MV-4-11 (cell line): ENCODE data around the gene GRID2.
"Not testable (repeated sequence)": the region's sequence is repeated elsewhere in the genome, so short reads cannot be mapped to it uniquely, and the experiment has no call there.

Experiments used
- DNase-seq: peaks from one replicate; lab custom pipeline; 2025; lab: John Stamatoyannopoulos, UW

GRID2 gene

DNA sequence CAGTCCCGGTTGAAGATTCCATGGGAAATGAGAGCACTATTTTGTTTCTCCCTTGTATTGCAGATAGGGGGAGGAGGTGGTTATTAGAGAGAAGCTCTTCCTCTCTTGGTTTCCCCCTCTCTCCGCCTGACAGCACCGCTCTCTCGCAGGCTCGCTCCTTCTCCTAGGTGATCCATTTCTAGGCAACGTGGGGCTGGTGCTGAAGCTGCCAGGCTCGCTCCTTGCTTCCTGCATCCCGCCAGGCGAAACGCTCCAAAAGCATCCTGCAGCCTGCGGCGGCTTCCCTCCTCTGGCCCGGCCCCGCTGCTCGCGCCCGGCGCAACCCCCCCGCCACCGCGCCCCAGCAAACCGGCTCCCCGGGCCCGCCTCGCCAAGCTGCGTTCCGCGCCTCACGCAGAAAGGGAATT lies at the start of gene GRID2:
Gene GRID2 (plus strand): TSS at position 346 of the 407 bp plus-strand sequence.
- DNase-seq: no peak

DNA sequence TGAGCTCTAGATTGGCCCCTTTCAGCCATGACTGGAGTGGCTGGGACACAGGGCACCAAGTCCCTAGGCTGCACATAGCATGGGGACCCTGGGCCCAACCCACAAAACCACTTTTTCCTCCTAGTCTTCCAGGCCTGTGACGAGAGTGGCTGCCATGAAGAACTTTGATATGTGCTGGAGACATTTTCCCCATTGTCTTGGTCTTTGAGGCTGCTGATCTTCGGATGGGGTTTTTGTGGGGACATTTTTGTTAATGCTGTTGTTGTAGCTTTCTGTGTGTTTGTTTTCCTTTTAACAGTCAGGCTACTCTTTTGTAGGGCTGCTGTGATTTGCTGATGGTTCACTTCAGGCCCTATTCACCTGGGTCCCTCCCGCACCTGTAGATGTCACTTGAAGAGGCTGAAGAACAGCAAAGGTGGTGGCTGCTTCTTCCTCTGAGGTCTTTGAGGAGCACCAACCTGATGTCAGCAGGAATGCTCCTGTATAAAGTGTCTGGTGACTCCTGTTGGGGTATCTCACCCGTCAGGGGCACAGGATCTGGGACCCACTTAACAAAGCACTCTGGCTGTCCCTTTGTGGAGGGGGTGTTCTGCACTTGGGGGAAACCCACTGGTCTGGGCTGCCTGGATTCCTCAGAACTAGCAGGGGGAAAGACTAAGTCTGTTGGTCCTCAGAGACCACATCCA lies 49.6 kb upstream of the GRID2 start:
- no peak for DNase-seq

DNA sequence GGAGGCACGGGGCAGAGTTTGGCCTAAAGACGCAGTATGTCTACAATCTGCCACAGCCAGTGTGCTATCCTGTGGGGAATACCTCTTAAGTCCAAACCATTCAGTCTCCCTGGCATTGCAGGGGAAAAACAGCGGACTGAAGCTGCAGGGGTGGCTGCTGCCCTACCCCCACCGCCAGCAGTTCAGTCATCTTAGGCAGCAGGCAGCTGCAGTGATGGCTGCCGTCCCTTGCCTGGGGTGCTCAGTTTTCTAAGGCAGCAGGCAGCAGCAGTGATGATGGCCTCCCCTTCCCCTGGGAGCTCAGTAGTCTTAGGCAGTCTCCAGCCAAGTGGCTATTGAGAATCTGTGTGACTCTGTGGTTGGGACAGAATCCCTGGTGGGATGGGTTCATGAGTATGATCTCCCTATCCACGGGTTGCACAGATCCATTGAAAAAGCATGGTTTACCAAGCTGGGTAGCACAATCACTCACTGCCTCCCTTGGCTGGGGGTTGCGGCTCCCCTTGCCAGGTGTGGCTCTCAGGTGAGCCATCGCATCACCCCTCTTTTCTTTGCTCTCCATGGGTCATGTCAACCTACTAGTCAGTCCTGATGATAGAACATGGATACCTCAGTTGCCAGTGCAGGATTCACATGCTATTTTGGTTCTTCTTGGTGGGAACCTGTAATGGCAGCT lies 48.9 kb upstream of the GRID2 start:
- DNase-seq: no peak

DNA sequence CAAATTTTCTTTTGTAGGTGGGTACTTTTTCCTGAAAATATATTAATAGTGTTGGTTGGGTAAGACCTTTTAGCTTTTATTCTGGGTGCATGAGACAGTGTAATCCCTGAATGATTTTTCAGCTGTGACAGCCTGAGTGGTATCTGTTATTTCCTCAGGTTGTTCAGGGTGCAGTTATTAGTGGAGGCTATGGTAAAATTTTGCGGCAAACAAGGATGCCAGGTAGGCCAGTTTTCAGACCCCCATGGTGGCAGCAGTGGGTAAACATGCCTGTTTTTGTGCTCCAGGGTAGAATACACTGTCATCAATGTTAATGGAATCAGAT lies 47.9 kb upstream of the GRID2 start:
- DNase-seq: no peak

DNA sequence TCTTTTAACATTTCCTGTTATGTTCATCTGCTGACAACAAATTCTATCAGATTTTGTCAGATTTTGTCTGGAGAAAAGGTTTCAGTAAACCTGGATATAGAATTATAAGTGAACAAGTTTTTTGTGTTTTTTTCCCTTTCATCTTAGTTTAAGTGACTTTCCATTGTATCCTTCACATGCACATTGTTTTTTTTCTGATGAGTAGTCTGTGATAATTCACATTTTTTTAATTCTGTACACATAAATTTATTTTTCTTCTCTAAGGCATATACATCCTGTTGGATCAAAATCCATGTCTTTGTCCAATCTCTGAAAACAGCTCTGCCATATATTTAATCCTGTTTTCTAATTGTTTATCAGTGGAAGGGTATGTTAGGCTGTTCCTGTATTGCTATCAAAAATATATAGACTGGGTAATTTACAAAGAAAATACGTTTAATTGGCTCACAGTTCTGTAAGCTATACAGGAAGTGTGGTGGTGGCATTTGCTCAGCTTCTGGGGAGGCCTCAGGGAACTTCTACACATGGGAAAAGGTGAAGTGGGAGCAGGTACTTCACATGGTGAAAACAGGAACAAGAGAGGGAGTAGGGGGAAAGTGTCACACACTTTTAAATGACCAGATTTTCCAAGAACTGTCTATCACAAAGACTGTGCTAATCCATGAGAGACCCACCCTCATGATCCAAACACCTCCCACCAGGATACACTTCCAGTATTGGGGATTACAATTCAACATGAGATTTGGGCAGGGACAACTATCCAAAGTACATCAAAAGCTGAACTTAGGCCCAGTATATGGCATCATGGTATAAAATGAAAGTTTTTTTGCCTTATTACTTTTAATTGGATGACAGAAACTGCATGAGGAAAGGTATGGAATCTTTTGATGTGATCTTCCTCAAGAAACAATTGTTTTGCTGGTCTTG lies 45.6 kb upstream of the GRID2 start:
- DNase-seq: no peak

DNA sequence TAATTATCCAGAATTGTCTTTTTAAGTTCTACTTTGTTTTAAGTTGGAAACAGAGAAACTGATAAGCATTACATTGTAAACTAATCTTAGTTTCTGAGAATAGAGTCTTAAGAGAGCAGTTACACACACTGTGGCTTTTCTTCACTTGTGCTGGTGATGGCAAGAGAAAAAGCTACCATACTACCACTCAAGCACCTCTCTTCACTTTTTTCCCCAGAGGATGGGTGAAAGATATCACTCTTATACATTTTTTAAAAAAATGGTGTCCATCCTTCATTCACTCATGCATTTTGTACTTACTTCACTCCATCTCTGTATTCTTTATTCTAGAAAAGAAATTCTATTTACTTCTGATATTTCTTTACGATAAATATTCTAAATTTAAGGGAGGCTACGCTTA lies 42.5 kb upstream of the GRID2 start:
- no peak for DNase-seq

DNA sequence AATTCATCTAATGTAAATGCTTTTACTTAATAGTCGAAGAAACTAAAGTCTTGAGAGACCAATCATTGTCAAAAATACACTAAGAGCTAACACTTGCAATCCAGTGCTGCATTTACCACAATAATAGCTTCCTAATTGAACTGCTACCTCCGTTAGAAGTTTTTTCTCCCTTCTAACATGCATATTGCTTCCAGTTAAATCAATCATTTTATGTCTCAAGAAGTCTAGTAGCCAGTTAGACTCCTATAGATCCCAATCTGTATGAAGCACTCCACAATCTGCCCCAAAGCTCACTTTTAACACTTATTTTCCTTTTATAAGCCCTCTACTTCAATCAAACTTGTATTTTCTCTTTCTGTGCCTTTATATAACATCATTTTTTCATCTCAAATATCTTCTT lies 41.4 kb upstream of the GRID2 start:
- DNase-seq: no peak

DNA sequence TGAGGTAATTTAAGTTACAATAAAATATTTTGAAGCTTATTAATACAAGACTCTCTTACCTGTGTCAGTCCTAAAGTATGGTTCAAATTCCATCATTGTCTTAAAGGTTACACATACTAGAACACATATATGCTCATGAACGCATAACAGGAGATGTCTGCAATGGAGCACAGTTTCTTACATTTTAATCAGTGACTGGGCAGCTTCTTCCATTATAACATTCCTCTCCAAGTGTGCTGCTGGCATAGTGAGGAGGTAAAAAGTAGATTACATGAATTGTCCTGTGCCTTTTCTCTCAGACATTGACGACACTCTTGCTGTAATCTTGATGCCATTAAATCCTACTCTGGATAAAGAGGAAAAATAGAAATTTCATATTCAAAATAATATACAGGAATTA lies 40.8 kb upstream of the GRID2 start:
- no peak for DNase-seq

DNA sequence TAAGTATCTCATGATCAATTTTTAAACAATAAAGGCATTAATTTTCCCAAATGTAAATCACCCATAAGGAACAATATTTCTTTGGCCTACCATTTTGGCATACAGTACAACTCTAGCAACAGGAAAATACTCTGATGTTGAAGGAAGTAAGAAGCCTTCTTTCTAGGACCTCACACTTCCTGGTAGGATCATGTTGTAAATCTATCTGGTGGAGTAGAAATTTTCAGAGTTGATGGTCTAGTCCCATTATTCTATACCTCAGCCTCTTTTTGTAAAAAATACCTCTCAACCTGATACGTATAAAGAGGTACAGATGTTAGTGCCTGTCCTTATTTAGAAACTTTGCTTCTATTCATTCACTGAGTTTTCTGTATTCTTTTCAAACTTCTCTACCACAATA lies 40.2 kb upstream of the GRID2 start:
- DNase-seq: no peak

DNA sequence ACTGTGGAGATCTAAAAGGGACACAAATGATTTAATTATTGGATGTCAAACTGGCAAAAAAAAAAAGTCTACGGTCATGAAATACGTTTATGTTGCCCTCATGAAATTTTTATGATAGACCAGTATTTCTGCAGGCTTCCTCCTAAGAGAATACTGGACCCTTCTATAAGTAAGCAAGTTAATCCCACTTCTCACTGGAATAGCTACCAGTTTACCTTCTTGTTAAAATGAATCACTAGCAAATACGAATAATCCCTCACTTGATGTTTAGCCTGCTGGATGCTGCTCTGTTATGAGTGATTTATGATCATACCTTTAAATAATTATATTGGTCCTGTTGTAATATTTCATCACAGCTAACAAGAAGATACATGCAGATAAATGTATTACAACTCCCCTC lies 39.6 kb upstream of the GRID2 start:
- DNase-seq: no peak

DNA sequence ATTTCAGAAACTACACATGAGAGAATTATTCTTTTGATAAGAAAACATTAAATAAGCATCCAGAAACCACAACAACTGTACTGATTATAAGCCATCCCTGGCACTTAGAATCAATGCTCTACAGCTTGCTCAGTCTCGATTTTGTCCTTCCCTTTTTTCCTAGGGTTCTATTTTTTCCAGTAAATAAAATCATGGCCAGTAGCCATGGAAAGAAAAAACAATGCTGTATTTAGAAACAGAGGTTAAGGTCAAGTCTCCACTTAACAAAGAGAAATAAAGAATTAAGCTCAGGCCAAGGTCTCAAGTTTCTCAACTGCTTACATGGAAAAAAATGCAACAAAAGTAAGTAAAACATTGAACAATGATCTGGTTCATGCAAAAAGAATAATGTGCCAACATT lies 38.7 kb upstream of the GRID2 start:
- no peak for DNase-seq

DNA sequence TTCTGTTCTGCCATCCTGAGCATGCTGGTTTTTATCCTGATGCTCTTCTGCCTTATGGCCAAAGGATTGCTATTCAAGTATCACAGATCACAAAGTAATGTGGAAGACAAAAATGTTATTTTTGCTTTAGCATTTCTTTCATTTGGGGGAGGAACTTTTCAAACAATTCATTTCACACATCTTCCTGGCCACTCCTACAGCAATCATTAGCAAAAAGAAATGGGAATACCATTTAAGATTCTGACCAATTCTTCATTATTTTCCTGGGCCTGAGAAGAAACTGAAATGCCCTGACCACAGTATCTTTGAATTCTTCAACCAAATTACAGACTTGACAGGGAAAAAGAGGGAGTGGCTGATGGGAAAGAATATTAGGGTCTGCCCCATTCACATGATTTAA lies 38.0 kb upstream of the GRID2 start:
- DNase-seq: no peak

DNA sequence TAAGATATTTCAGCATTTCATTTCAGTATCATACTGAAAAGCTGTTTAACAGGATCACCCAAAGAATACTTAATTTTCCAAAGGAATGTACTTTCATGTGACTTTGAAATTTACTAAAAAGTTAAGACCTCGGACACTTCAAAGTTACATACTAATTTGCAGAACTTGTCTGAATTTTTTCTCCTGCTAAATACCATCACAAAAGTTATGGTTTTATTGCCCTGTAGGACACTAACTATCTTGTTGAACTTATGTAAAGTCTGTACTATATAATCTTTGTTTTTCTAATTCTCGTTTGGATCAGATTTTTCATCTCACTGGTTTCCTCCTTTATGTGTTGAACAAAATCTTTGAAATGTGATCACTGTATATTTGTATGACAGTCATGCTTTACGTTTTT lies 37.2 kb upstream of the GRID2 start:
- no peak for DNase-seq

DNA sequence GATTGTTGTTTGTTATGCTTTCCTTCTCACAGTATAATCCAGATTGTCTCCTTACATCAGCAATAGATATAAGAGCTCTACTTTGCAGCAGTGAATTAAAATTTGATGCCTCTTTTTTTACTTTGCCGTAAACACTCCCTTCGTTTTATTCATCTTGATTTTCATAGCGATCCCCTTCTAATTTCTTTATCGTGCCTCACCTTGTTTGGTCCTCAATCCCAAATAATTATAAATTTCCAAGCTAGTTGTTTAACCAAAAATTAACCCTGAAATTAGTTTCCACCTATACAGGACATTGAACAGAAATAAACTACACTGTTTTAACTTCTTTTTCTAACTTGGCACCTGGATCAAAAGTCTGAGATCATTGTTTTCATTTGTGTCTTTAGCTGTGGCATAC lies 35.1 kb upstream of the GRID2 start:
- DNase-seq: no peak

DNA sequence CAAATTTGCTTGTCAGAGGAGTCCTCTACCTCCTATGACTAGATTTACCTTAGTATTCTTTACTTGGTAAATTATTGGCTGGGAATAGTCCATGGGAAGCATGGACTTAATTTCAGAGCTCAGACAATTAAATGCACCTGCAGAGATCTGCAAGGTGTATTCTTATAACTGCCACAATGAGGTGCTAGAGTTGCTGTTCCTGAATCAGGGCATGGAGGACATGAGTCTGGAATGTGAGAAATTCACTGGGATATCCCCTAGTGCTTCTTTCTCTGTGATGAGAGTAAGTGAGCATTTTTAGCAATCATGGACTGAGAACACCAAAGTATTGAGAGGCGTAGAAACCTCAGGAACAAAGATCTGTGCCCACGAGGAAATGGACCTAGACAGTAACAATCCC lies 32.9 kb upstream of the GRID2 start:
- DNase-seq: no peak

DNA sequence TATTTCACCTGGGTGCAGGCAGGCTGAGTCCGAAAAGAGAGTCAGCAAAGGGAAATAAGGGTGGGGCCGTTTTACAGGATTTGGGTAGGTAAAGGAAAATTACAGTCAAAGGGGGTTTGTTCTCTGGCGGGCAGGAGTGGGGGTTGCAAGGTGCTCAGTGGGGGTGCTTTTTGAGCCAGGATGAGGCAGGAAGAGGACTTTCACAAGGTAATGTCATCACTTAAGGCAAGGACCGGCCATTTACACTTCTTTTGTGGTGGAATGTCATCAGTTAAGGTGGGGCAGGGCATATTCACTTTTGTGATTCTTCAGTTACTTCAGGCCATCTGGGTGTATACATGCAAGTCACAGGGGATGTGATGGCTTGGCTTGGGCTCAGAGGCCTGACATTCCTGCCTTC lies 32.2 kb upstream of the GRID2 start:
- not testable (repeated sequence) for DNase-seq

DNA sequence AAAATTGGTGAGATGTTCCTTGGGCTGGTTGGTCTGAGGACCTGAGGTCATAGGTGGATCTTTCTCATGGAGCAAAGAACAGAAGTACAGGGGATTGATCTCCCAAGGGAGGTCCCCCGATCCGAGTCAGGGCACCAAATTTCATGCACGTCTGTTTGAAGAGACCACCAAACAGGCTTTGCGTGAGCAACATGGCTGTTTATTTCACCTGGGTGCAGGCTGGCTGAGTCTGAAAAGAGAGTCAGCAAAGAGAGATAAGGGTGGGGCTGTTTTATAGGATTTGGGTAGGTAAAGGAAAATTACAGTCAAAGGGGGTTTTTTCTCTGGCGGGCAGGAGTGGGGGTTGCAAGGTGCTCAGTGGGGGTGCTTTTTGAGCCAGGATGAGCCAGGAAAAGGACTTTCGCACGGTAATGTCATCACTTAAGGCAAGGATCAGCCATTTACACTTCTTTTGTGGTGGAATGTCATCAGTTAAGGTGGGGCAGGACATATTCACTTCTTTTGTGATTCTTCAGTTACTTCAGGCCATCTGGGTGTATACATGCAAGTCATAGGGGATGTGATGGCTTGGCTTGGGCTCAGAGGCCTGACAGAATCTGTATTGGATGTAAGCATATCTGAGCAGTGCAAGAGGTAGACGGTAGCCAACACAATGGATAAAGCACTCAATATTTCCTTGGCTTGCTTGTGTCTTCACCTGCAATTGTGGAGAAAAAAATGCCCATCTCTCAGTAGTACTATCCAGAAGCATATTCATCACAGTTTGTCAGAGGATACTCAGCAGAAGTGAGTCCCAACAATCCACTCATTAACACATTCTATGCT lies 26.5 kb upstream of the GRID2 start:
- DNase-seq: not testable (repeated sequence)

DNA sequence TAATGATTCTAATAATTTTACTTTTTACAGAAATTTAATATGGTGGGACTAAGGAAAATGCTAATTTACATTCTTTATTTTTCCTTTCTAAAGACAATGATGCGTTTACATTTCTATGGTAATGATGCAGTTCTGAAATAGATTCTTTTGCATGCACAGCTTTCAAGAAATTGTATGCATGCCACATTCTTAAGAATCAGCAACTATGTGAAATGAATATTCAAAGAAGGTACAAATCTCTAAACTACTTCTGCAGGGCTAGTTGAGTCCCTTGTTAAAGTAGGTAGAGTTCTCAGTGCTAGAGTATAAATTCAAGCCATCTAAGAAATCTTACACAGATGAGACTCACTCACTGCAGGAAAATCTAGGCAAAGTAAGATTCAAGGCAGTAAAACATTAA lies 24.5 kb upstream of the GRID2 start:
- no peak for DNase-seq

DNA sequence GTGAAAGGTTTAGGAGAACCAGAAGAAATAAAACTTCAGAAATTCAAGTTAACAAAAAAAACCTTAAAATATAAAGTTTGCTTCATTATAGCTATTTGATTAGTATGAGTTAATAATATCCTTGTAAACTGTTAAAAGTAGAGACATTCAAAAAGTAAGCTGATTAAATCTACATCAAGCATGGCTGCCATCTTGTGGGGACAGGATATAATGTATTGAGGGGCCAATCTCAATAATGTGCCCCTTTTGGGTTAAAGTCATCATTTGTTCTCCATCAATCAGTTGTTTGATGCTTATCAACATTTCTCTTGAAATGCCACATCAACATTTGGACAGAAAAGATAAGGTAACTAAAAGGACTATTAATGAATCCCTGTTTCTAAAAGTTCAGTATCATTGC lies 4.6 kb upstream of the GRID2 start:
- DNase-seq: no peak

DNA sequence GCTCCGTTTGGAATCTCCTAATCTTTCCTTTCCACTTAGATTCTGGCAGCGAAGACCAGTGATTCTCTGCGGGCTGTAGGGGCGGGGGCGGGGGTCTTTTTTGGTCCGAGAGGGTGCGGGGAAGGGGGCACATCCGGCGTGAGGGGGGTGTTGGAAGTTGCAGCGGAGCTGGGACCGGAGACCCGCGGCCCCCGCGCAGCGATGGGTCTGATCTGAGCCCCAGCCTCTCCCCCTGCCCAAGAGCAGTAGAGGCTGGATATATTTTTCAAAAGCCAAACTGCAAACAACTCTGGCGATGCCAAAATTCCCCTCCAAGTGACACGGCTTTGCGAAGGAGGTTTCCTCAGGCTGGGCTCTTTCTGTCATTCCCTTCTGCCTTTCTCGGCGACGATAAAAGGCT lies 355 bp downstream of the GRID2 start:
- DNase-seq: no peak

DNA sequence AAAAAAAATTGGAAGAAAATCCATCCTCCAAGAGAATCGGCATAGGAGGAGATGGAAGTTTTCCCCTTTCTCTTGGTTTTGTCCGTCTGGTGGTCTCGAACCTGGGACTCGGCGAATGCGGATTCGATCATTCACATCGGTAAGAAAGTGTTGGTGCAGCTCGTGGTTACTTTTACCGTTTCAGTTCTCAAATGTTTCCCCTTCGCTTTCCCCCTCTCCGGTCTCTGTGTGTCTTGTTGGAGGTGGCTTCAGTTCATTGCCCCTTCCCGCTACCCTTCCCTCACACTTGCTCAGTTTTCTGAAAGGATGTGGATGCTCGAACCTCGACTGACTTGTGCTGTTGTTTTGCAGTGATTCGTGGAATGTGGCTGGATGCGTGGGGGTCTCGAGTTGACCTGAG lies 840 bp downstream of the GRID2 start:
- DNase-seq: no peak

DNA sequence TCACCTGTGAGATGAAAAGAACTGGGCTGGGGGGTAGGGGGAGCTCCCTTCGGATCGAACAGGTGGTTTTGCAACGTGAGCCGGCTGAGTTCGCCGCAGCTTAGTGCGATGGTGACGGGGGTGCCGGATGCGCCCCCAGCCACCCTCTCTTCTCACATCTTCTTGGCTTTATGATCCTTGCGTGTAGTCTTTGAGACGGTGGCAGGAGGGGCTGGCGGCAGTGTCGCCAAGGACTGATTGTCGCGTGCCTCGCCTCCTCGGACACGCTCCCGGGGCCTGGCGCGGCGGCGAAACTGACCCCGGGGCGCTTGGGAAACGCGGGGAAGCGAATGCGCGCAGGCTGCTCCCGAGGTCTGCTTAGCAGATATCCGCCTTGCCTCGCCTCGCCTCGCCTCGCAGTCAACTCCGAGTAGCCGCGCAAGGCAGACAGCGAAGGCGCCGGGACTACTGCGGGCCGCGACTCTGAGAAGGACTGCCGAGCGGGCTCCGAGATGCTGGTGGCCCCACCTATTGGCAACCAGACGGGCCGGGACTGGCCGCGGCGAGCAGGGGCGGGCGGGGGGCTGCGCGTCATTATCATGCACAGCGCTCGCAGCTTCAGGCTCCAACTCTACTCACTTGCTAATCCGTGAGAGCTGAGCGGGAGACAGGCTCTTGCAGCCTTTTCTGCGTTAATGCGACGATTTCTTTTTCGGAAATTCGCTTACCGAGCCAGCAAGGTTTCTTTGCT lies 1.5 kb downstream of the GRID2 start:
- DNase-seq: no peak
